Measurements from ENCODE around the gene SCN4A.

GRCh38 chr17:63988127-63988478 lies 15.4 kb upstream of the SCN4A start:
- TF ChIP-seq YY1 (IDR thresholded peaks at IDR 0.05; ENCODE audit: insufficient read depth, insufficient read length) (no peak), ZNF274 (IDR thresholded peaks at IDR 0.05; ENCODE audit: low read depth, low read length) (no peak)
